ENCODE data around the gene KCNB1.

GRCh38 chr20:49404461-49404860 is 78.0 kb downstream of the KCNB1 start:
- no peak for TF ChIP-seq ZNF274 (IDR thresholded peaks at IDR 0.05; ENCODE audit: low read depth, low read length)
- no peak for TF ChIP-seq YY1 (IDR thresholded peaks at IDR 0.05; ENCODE audit: insufficient read depth, insufficient read length)
- TF ChIP-seq SUZ12 (IDR thresholded peaks at IDR 0.05; ENCODE audit: extremely low read depth, insufficient read depth, insufficient read length): no peak

Data from NT2/D1 (cell line).